ES-I3 (cell line): ENCODE measurements around the gene ZNF705A.
"Not testable (repeated sequence)": the region's sequence is repeated elsewhere in the genome, so short reads cannot be mapped to it uniquely, and the experiment has no call there.

Experiments used
- H3K36me3 ChIP-seq: 2 replicates; pipeline ENCODE4 v1.6.1; 2013; ENCODE audit warnings: mild to moderate bottlenecking, low read length, control low read depth, moderate library complexity; ENCODE audit not compliant: insufficient read depth
- H3K4me1 ChIP-seq: 2 replicates; pipeline ENCODE4 v1.6.1; 2013; ENCODE audit warnings: mild to moderate bottlenecking, control low read depth, low read length; ENCODE audit not compliant: insufficient read depth
- H3K9ac ChIP-seq: 2 replicates; pipeline ENCODE4 v1.6.1; 2013; ENCODE audit warnings: low read depth, mild to moderate bottlenecking, low read length, moderate library complexity
- H3K9me3 ChIP-seq: 2 replicates; pipeline ENCODE4 v1.6.1; 2013; ENCODE audit warnings: mild to moderate bottlenecking, low read length, moderate library complexity; ENCODE audit not compliant: control insufficient read depth, insufficient read depth

The ZNF705A gene

GRCh38 chr12:8224782-8225181 is 68.0 kb downstream of the ZNF705A start:
- H3K9ac ChIP-seq, H3K36me3 ChIP-seq, H3K9me3 ChIP-seq, H3K4me1 ChIP-seq: not testable (repeated sequence)

GRCh38 chr12:8226355-8226754 is 69.5 kb downstream of the ZNF705A start:
- no peaks in the 10 kb centered on the region; the same call in 1 of the 2 replicates for H3K4me1 ChIP-seq
- no peaks in the 10 kb centered on the region for H3K9me3 ChIP-seq
- H3K36me3 ChIP-seq, result no peaks in the 10 kb centered on the region; the same call in 1 of the 2 replicates
- no peak overlapping the region for H3K9ac ChIP-seq

- H3K4me1 ChIP-seq, H3K36me3 ChIP-seq, H3K9me3 ChIP-seq: not testable (repeated sequence)
- H3K9ac ChIP-seq, result peak within 1 kb of the TSS; percentile 83; the same call in 1 of the 2 replicates
These were observed 70.3 kb downstream of the ZNF705A start, which contains the start of gene FAM90A1 for GRCh38 chr12:8226992-8227731. Gene FAM90A1, minus strand, starts transcription at chr12:8227618. Its CDS starts 2,786 bp downstream, at chr12:8224832.

GRCh38 chr12:8227732-8228077 is 70.9 kb downstream of the ZNF705A start:
- not testable (repeated sequence) for H3K36me3 ChIP-seq, H3K4me1 ChIP-seq, H3K9me3 ChIP-seq
- peak overlapping the region; percentile 83; the same call in 1 of the 2 replicates for H3K9ac ChIP-seq

- H3K9me3 ChIP-seq, H3K9ac ChIP-seq, H3K36me3 ChIP-seq, H3K4me1 ChIP-seq: not testable (repeated sequence)
These were observed 71.8 kb downstream of the ZNF705A start for GRCh38 chr12:8228607-8229006.

GRCh38 chr12:8229486-8229885 is 72.7 kb downstream of the ZNF705A start:
- not testable (repeated sequence) for H3K9me3 ChIP-seq, H3K36me3 ChIP-seq, H3K9ac ChIP-seq, H3K4me1 ChIP-seq
